H1 (cell line): ENCODE data around the gene PPP2R2B. TPM values are rescaled to one million over a fixed set of nuclear protein-coding genes. Genes with fewer than 3 reads are reported as not detected.
"Not testable (repeated sequence)": the region's sequence is repeated elsewhere in the genome, so short reads cannot be mapped to it uniquely, and the experiment has no call there.

Source experiments
- CTCF ChIA-PET: fragments of 300-600 bp; sonication (Branson Sonifier 250); formaldehyde crosslinking; loops from one replicate; lab custom pipeline; 2021; ENCODE audit not compliant: partially characterized antibody; lab: Charles Lee
- POLR2A ChIA-PET: fragments of 300-600 bp; sonication (Branson Sonifier 250); formaldehyde crosslinking; loops from one replicate; lab custom pipeline; 2021; ENCODE audit warnings: inconsistent platforms; ENCODE audit not compliant: partially characterized antibody; lab: Charles Lee
- DNase-seq, 2 experiments: peaks; one replicate each; pipeline versions ENCODE4 v3.0.0 to v3.0.0-alpha.2; 2010 to 2022; ENCODE audit warnings: low spot score in 2 of 2, low read depth in 1 of 2, mixed read lengths in 1 of 2
- FAIRE-seq: peaks from 2 replicates; lab custom pipeline; 2011; peaks lifted over from hg19 to GRCh38; lab: Jason Lieb, UNC
- H2AFZ ChIP-seq: 2 replicates; pipeline ENCODE4 v1.8.1; 2012; ENCODE audit warnings: low read length, inconsistent platforms
- H2AK5ac ChIP-seq: 2 replicates; pipeline ENCODE4 v1.6.1; 2013; ENCODE audit warnings: low read depth, low read length
- H2BK120ac ChIP-seq: replicated peaks from 2 replicates; pipeline ENCODE3; 2013; ENCODE audit warnings: low read depth, low read length, inconsistent platforms
- H2BK12ac ChIP-seq: 2 replicates; pipeline ENCODE4 v1.6.1; 2013; ENCODE audit warnings: low read depth, low read length
- H2BK15ac ChIP-seq: 2 replicates; pipeline ENCODE4 v1.6.1; 2013; ENCODE audit warnings: low read length
- H2BK20ac ChIP-seq: 2 replicates; pipeline ENCODE4 v1.6.1; 2013; ENCODE audit warnings: low read length
- H2BK5ac ChIP-seq: 2 replicates; pipeline ENCODE4 v1.6.1; 2013; ENCODE audit warnings: low read depth, low read length
- H3K14ac ChIP-seq: 2 replicates; pipeline ENCODE4 v1.6.1; 2013; ENCODE audit warnings: inconsistent platforms; ENCODE audit not compliant: insufficient read length
- H3K18ac ChIP-seq: 2 replicates; pipeline ENCODE4 v1.6.1; 2013; ENCODE audit warnings: low read length; ENCODE audit errors: extremely low read depth
- H3K23ac ChIP-seq: 2 replicates; pipeline ENCODE4 v1.6.1; 2013; ENCODE audit warnings: inconsistent platforms; ENCODE audit not compliant: insufficient read length
- H3K23me2 ChIP-seq: 2 replicates; pipeline ENCODE4 v1.6.1; 2013; ENCODE audit warnings: low read depth, low read length
- H3K27ac ChIP-seq: 2 replicates; pipeline ENCODE4 v1.6.1; 2011; ENCODE audit warnings: low read depth, low read length, inconsistent platforms
- H3K27me3 ChIP-seq, 4 experiments: replicated peaks in 1 of 4; 1 replicate in 1 of 4; 2 replicates in 3 of 4; pipeline versions ENCODE4 v1.6.1 to v1.8.1; 2011 to 2013; ENCODE audit warnings: low read length in 3 of 4, mild to moderate bottlenecking in 3 of 4, inconsistent platforms in 2 of 4, mixed read lengths in 2 of 4, moderate library complexity in 1 of 4; ENCODE audit not compliant: control insufficient read depth in 3 of 4, insufficient read depth in 3 of 4; ENCODE audit errors: extremely low read depth in 1 of 4
- H3K36me3 ChIP-seq, 4 experiments: 2 replicates each; pipeline versions ENCODE4 v1.6.1 to v1.8.1; 2011 to 2013; ENCODE audit warnings: mild to moderate bottlenecking in 4 of 4, low read length in 3 of 4, moderate library complexity in 2 of 4, control low read depth in 1 of 4, inconsistent platforms in 1 of 4; ENCODE audit not compliant: insufficient read depth in 4 of 4, control insufficient read depth in 2 of 4
- H3K4ac ChIP-seq: replicated peaks from 2 replicates; pipeline ENCODE3; 2013; ENCODE audit warnings: low read length, low read depth, mixed read lengths, inconsistent platforms; ENCODE audit not compliant: insufficient read length
- H3K4me1 ChIP-seq, 4 experiments: replicated peaks in 1 of 4; 1 replicate in 1 of 4; 2 replicates in 3 of 4; pipeline versions ENCODE4 v1.6.1 to v1.8.1; 2011 to 2013; ENCODE audit warnings: low read length in 3 of 4, inconsistent platforms in 2 of 4, mixed read lengths in 1 of 4; ENCODE audit not compliant: insufficient read depth in 4 of 4, control insufficient read depth in 3 of 4
- H3K4me2 ChIP-seq, 2 experiments: 2 replicates each; pipeline versions ENCODE4 v1.6.1 to v1.8.1; 2011 to 2013; ENCODE audit warnings: low read depth in 2 of 2, low read length in 2 of 2, control low read depth in 1 of 2, inconsistent platforms in 1 of 2, mild to moderate bottlenecking in 1 of 2; ENCODE audit not compliant: insufficient read depth in 1 of 2
- H3K4me3 ChIP-seq, 4 experiments: fragments of 200-600, 300-600 bp in 1 of 4; sonication (generic), shearing (Covaris generic), sonication (Bioruptor Twin) in 1 of 4; 2 replicates each; pipeline versions ENCODE4 v1.5.1 to v1.8.1; 2011 to 2016; ENCODE audit warnings: low read length in 4 of 4, low read depth in 3 of 4, control low read depth in 2 of 4, inconsistent platforms in 2 of 4, mild to moderate bottlenecking in 2 of 4, mixed read lengths in 1 of 4, moderate library complexity in 1 of 4; ENCODE audit not compliant: insufficient read depth in 2 of 4; ENCODE audit errors: extremely low read depth in 1 of 4
- H3K56ac ChIP-seq: replicated peaks from 2 replicates; pipeline ENCODE3; 2013; ENCODE audit warnings: low read depth, mild to moderate bottlenecking, mixed read lengths, low read length, inconsistent platforms; ENCODE audit not compliant: insufficient read length
- H3K79me1 ChIP-seq: 2 replicates; pipeline ENCODE4 v1.6.1; 2013; ENCODE audit warnings: low read depth, low read length, control low read depth
- H3K79me2 ChIP-seq, 2 experiments: 2 replicates each; pipeline versions ENCODE4 v1.6.1 to v1.8.1; 2012 to 2013; ENCODE audit warnings: low read length in 2 of 2, mild to moderate bottlenecking in 2 of 2, inconsistent platforms in 1 of 2; ENCODE audit not compliant: insufficient read depth in 2 of 2, control insufficient read depth in 1 of 2
- H3K9ac ChIP-seq, 4 experiments: replicated peaks in 1 of 4; 1 replicate in 1 of 4; 2 replicates in 3 of 4; pipeline versions ENCODE4 v1.6.1 to v1.8.1; 2011 to 2013; ENCODE audit warnings: low read depth in 3 of 4, low read length in 3 of 4, control low read depth in 2 of 4, mild to moderate bottlenecking in 2 of 4, moderate library complexity in 2 of 4, inconsistent platforms in 1 of 4; ENCODE audit errors: extremely low read depth in 1 of 4
- H3K9me3 ChIP-seq, 2 experiments: 2 replicates each; pipeline versions ENCODE4 v1.6.1 to v1.8.1; 2012 to 2013; ENCODE audit warnings: mild to moderate bottlenecking in 2 of 2, moderate library complexity in 2 of 2, control low read depth in 1 of 2, inconsistent platforms in 1 of 2, low read depth in 1 of 2, low read length in 1 of 2, mixed read lengths in 1 of 2; ENCODE audit not compliant: insufficient read depth in 2 of 2
- H4K20me1 ChIP-seq, 2 experiments: replicated peaks in 1 of 2; 2 replicates each; pipeline versions ENCODE3 to v1.8.1; 2011 to 2013; ENCODE audit warnings: inconsistent platforms in 2 of 2, low read length in 2 of 2, mild to moderate bottlenecking in 1 of 2; ENCODE audit not compliant: insufficient read depth in 2 of 2, control insufficient read depth in 1 of 2
- H4K5ac ChIP-seq: 2 replicates; pipeline ENCODE4 v1.6.1; 2013; ENCODE audit warnings: low read length, low read depth, mixed read lengths, inconsistent platforms; ENCODE audit not compliant: insufficient read length
- H4K8ac ChIP-seq: 2 replicates; pipeline ENCODE4 v1.8.0; 2013; ENCODE audit warnings: mild to moderate bottlenecking, moderate library complexity, low read length, inconsistent platforms; ENCODE audit not compliant: insufficient read depth; ENCODE audit errors: extremely low read depth
- H4K91ac ChIP-seq: replicated peaks from 2 replicates; pipeline ENCODE3; 2013; ENCODE audit warnings: low read length, mixed read lengths, inconsistent platforms; ENCODE audit not compliant: insufficient read length
- RAD21 ChIP-seq, 2 experiments: IDR thresholded peaks in 1 of 2; conservative IDR thresholded peaks in 1 of 2; 2 replicates each; pipeline ENCODE4 v1.6.1; 2011; ENCODE audit warnings: low read depth in 2 of 2, low read length in 2 of 2, improper control_type of control experiment in 1 of 2, inconsistent platforms in 1 of 2, mild to moderate bottlenecking in 1 of 2, moderate library complexity in 1 of 2
- WGBS, 2 experiments: shearing (Covaris generic) in 1 of 2; methylation state at CpG; one replicate each; pipeline versions ENCODE4 v1.1.6 to v1.1.7; 2013 to 2015; ENCODE audit warnings: low lambda C conversion rate in 2 of 2, mixed read lengths in 2 of 2, inconsistent platforms in 1 of 2, low coverage in 1 of 2, missing lambda C conversion rate in 1 of 2; ENCODE audit not compliant: insufficient replicate concordance in 2 of 2, insufficient coverage in 1 of 2, insufficient read length in 1 of 2; ENCODE audit errors: extremely low coverage in 1 of 2, missing lambda C conversion rate in 1 of 2; 5-methylcytosine and 5-hydroxymethylcytosine counted together
- polyA plus RNA-seq, 7 experiments: library from polyadenylated mRNA; depleted of rRNA in 3 of 7; stranded (reverse) in 5 of 7; unstranded in 2 of 7; fragments of >200 nt in 5 of 7; fragments of 200-250 nt in 2 of 7; gene quantifications; 1 replicate in 5 of 7; 2 replicates in 1 of 7; 4 replicates in 1 of 7; pipeline versions ENCODE4 v1.2.1 to v1.2.3, GENCODE V29; 2011 to 2013; ENCODE audit warnings: missing spikeins in 2 of 7, mixed read lengths in 2 of 7
- total RNA-seq: library from RNA; stranded (reverse); fragmentation: NEBNext Ultra II Directional; extraction: Animal tissue kit (Norgen Biotek cat#: 25700); gene quantifications from 2 replicates; pipeline ENCODE4 v1.2.1, GENCODE V29; 2021
- TF ChIP-seq, protein P1 (sequence below), 3 experiments: IDR thresholded peaks; 1 replicate in 2 of 3; 2 replicates in 1 of 3; pipeline versions ENCODE4 v1.5.1 to v1.6.1; 2011; ENCODE audit warnings: low read length in 3 of 3, mild to moderate bottlenecking in 3 of 3, inconsistent platforms in 2 of 3, low read depth in 1 of 3, moderate library complexity in 1 of 3; ENCODE audit not compliant: insufficient read depth in 1 of 3; ENCODE audit errors: control extremely low read depth in 1 of 3

The PPP2R2B gene
- total and polyA plus RNA-seq, 2 of the 8 experiments (the other 6 are each of a cell fraction or from before 2014, with no cell fraction given) = 21.1 to 37.1 TPM

DNA sequence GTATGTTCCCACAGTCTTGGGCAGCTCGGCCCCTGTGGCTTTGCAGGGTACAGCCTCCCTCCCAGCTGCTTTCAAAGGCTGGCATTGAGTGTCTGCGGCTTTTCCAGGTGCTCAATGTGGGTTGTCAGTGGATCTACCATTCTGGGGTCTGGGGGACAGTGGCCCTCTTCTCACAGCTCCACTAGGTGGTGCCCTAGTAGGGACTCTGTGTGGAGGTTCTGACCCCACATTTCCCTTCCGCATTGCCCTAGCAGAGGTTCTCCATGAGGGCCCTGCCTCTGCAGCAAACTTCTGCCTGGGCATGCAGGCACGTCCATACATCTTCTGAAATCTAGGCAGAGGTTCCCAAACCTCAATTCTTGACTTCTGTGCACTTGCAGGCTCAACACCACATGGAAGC is 321.7 kb downstream of the PPP2R2B start:
- FAIRE-seq = not testable (repeated sequence)
- WGBS, 2 experiments = 95% methylated on average over 4 of the region's 4 CpGs; no CpG with 5 or more reads in 1 of the 2 experiments

More for the DNA sequence above, 321.7 kb downstream of the PPP2R2B start:
- DNase-seq, H3K4me3 ChIP-seq, H2BK12ac ChIP-seq, H2BK15ac ChIP-seq, H4K5ac ChIP-seq, H3K79me1 ChIP-seq, H3K4me2 ChIP-seq, H3K27me3 ChIP-seq, H2BK120ac ChIP-seq, H3K27ac ChIP-seq, H3K23me2 ChIP-seq, H3K9ac ChIP-seq, H3K36me3 ChIP-seq, H3K56ac ChIP-seq, H3K18ac ChIP-seq, H2BK5ac ChIP-seq, H3K79me2 ChIP-seq, H4K8ac ChIP-seq, H3K9me3 ChIP-seq, H4K91ac ChIP-seq, H3K14ac ChIP-seq, H2AK5ac ChIP-seq, H2AFZ ChIP-seq, H4K20me1 ChIP-seq, H3K4ac ChIP-seq, H3K23ac ChIP-seq, POLR2A ChIA-PET, H3K4me1 ChIP-seq, H2BK20ac ChIP-seq: not testable (repeated sequence)
- TF ChIP-seq, protein P1, sequence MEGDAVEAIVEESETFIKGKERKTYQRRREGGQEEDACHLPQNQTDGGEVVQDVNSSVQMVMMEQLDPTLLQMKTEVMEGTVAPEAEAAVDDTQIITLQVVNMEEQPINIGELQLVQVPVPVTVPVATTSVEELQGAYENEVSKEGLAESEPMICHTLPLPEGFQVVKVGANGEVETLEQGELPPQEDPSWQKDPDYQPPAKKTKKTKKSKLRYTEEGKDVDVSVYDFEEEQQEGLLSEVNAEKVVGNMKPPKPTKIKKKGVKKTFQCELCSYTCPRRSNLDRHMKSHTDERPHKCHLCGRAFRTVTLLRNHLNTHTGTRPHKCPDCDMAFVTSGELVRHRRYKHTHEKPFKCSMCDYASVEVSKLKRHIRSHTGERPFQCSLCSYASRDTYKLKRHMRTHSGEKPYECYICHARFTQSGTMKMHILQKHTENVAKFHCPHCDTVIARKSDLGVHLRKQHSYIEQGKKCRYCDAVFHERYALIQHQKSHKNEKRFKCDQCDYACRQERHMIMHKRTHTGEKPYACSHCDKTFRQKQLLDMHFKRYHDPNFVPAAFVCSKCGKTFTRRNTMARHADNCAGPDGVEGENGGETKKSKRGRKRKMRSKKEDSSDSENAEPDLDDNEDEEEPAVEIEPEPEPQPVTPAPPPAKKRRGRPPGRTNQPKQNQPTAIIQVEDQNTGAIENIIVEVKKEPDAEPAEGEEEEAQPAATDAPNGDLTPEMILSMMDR (IDR thresholded peaks at IDR 0.05; ENCODE audit: control extremely low read depth in 1 of 3, insufficient read depth in 1 of 3, low read depth in 1 of 3, low read length in 3 of 3) = peak; percentile 24 to 38 (median 30); a peak in 3 of 4 replicates
- peak; percentile 30 to 51; a peak in 3 of 4 replicates for TF ChIP-seq RAD21 (IDR thresholded peaks at IDR 0.05 in 1 of 2, conservative IDR thresholded peaks at IDR 0.05 in 1 of 2; ENCODE audit: low read depth in 2 of 2, low read length in 2 of 2)
- CTCF ChIA-PET = interaction anchor here (0.6 to 4.0 kb wide), 5 partner anchors 9 to 409 kb away, joined by 3 to 14 read pairs (median 4); no protein-coding TSS in a partner anchor
